Choroid plexus epithelial cell (primary cell): ENCODE data around the gene EPM2A.

Source experiments
- DNase-seq: peaks from one replicate; pipeline ENCODE4 v3.0.0-alpha.2; 2010; ENCODE audit warnings: low read depth
- H3K4me3 ChIP-seq: 2 replicates; pipeline ENCODE4 v1.5.1; 2011; ENCODE audit warnings: low read depth, mild to moderate bottlenecking, control low read depth, low read length, moderate library complexity
- TF ChIP-seq, protein P1 (sequence below): conservative IDR thresholded peaks from 2 replicates; pipeline ENCODE4 v1.5.1; 2011; ENCODE audit warnings: low read depth, mild to moderate bottlenecking, control low read depth, inconsistent platforms, low read length, moderate library complexity

Gene EPM2A

DNA sequence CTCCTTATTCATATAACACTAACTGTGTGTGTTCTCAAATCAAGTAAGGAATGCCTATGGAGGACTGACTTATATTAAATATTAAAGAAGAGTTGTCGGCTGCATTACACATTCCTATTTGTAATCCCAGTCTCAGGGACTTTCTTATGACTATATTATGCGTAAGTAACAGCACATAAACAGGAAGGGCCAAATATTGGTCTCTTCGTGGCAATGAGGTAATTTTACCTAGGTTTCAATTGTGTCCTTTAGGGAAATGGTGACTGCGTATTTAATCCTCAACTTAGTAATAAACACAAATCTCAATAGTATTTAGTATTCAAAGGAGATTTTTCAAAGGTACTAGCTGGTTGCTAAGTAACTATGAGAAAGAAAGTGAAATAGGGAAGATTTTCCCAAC lies 22.8 kb upstream of the EPM2A start:
- H3K4me3 ChIP-seq, result no peak overlapping the region
- TF ChIP-seq, protein P1, sequence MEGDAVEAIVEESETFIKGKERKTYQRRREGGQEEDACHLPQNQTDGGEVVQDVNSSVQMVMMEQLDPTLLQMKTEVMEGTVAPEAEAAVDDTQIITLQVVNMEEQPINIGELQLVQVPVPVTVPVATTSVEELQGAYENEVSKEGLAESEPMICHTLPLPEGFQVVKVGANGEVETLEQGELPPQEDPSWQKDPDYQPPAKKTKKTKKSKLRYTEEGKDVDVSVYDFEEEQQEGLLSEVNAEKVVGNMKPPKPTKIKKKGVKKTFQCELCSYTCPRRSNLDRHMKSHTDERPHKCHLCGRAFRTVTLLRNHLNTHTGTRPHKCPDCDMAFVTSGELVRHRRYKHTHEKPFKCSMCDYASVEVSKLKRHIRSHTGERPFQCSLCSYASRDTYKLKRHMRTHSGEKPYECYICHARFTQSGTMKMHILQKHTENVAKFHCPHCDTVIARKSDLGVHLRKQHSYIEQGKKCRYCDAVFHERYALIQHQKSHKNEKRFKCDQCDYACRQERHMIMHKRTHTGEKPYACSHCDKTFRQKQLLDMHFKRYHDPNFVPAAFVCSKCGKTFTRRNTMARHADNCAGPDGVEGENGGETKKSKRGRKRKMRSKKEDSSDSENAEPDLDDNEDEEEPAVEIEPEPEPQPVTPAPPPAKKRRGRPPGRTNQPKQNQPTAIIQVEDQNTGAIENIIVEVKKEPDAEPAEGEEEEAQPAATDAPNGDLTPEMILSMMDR, result no peak
- DNase-seq, result no peak

DNA sequence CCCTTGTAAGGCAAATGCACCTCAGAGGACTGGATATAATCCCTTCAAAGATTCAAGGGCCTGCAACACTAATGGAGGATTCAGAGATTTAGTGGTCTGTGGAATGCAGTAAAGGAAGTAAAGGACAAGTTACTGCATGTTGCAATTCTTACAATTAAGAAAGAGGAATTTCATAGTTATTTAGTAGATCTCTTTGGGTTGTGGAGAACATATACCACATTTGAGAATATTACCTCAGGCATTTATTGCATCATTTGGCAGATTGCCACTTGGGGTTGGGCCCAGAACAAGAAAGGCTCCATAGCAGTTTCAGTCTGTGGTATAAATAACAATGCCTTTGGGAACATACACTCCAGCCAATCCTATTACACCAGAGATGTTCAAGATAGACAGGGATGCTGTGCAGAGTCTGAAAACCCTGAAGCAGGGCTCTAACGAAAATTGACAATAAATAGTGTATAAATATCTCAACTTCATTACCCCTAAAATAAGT lies 20.9 kb upstream of the EPM2A start:
- TF ChIP-seq, protein P1, result no peak
- DNase-seq, result peak; percentile 98

DNA sequence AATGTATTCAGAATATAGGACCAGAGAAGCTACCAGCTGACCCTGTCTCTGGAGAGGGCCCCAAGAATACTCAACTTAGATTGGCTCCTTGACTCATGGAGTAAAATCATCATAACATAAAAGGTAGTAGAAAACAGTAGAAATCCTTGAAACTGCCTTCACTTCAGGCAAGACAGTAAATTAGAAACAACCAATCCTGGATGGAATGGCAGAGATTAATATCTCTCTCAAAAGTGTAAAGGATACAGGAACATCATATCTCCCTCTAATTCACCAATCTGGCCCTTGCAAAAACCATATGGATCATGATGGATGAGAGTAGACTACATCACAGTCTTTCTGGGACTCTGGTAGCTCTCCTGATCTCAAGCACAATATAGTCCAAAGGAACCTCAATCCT lies 20.4 kb upstream of the EPM2A start:
- DNase-seq, result no peak
- TF ChIP-seq, protein P1, result no peak
- no peak overlapping the region for H3K4me3 ChIP-seq

More for the DNA sequence above, 20.9 kb upstream of the EPM2A start:
- H3K4me3 ChIP-seq, result no peak overlapping the region

DNA sequence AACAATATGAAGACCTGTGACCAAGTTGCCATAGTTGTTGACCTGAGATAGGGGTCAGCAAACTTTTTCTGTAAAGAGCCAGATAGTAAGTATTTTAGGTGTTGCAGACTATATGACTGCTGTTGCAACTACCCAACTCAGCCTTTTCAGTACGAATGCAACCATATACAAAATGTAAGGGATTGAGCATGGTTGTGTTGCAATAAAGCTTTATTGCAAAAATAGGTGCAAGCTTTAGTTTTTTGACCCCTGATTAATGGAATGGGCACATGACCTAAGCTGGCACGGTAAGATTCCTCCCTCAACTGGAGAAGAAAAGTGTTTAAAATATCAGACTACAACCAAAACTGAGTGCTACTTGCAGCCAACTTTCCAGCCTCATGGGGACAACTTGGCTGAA lies 17.3 kb upstream of the EPM2A start:
- DNase-seq, result no peak
- no peak overlapping the region for H3K4me3 ChIP-seq
- TF ChIP-seq, protein P1, result no peak

DNA sequence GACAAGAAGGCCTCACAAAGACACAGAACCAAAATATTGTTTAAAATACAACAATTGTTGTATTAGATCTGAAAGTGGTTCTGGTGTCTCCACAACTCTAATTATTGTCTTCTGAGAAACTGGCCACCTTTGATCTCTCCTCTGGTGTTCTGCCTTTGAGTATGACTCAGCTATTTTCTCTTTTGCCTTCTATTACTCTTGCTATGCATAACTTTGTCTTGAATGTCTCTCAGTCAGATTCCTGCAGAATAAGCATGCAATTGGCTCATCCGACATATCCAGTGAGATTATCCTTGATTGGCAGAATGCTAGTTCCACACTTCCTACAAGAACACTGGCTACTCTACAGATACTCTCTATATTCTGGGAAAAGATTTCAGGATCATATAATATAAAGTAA lies 14.3 kb upstream of the EPM2A start:
- H3K4me3 ChIP-seq, result no peak overlapping the region
- DNase-seq, result peak; percentile 94
- TF ChIP-seq, protein P1, result no peak

DNA sequence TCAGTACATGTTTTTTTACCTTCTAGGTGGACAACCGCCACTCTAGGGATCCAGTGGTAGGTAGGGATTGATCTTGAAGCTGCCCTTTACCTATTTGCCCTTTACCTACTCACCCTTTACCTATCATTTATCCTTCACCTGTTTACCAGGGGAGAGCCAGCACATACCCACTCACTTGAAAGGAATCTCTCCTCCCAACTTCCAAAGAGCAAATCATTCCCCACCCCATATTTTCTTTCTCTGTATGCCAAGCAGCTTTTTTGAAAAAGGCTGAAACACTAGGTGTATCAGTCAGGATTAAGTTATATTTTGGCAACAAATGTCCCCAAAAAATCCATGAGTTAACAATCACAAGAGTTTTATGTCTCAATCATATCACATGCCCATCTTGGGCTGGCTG lies 10.5 kb upstream of the EPM2A start:
- H3K4me3 ChIP-seq, result no peak overlapping the region
- TF ChIP-seq, protein P1, result no peak
- no peak for DNase-seq

DNA sequence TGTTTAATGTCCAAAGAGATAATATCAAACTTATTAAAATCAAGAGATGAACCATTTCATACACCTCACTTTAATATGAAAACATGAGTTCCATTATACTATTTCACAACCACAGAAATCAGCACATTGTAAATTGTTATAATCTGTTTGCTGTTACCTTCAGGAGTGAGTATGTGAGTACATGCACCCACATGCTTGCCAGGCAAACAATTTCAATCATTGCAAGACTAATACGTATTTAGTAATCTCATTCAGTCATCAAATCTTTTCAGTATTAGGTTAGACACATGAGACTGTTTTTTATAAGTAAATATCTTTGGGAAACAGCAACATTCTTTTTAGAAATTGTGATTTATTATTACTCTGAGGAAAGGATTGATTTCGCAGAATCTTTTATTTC lies 9.3 kb upstream of the EPM2A start:
- TF ChIP-seq, protein P1, result no peak
- no peak for DNase-seq
- H3K4me3 ChIP-seq, result no peak overlapping the region
